ENCODE data around the gene PODN.

- TF ChIP-seq CTCF (IDR thresholded peaks at IDR 0.05) (no peak), POLR2A (IDR thresholded peaks at IDR 0.05) (no peak)
These were observed 25.6 kb downstream of the PODN start for GRCh38 chr1:53087332-53088285.
